GM18507 (cell line): ENCODE measurements around the gene GRIK4.
A peak's percentile ranks its signal among the peaks of the same experiment; 100 is the strongest.

ENCODE experiments used
- DNase-seq: peaks from one replicate; pipeline ENCODE4 v3.0.0; 2011; ENCODE audit warnings: low read depth; ENCODE audit not compliant: insufficient read length; ENCODE audit errors: extremely low spot score
- FAIRE-seq: peaks from 2 replicates; lab custom pipeline; 2011; peaks lifted over from hg19 to GRCh38; lab: Jason Lieb, UNC

GRIK4 gene

DNA sequence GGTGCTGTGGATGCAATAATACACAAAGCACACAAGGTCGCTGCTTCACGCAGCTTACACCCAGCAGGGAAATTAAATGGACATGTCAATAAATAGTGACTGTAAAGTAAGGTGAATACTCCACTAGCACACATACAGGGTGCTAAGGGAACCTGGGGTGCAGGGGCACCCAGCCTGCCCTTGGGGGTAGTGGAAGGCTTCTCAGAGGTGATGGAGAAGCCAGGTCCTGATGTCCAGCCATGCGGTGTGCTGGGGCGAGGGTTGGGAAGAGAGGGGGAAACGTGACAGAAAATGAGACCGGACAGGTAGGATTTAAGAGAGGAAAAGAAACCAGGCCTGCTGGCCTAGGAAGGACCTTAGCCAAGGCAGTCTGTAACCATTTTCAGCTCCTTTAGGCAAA, 200.5 kb downstream of the GRIK4 start:
- FAIRE-seq (no peak), DNase-seq (no peak)

DNA sequence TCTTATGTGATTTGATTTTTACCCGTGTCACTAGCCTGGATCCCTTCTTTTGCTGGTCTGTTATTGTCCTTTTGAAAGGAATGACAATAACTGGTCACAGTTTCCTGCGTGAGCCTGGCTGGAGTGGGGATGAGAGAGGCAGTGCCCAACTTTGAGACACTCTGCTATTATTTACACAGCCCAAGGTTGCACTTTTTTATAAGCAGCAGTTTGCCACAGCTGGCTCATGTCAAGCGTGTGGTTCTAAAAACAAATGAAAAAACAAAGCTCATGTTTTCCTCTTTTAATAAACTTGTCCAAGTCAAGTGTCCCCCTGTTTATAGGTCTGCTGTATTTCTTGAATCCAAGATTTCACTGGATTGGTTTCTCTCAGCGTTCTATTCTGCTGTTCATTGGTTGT, 201.3 kb downstream of the GRIK4 start:
- no peak for FAIRE-seq
- no peak for DNase-seq

DNA sequence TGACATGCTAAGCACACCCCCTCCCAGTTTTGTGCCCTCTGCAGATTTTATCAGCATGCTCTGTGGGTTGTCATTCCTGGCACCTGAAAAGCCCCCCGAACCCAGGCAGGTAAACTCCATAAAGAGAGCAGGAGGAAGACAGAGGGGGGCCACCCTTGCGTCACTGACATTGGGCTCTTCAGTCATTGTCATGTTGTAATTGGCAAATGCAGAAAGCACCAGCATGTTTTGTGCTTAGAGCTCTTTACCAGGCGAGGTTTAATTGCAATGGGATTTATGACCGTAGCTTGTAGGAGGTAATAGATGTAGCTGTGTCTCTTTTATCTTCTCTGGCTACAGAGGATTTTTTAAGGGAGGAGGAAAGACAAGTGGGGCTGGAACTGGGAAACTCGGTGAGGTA, 201.7 kb downstream of the GRIK4 start:
- no peak for FAIRE-seq
- DNase-seq = no peak

DNA sequence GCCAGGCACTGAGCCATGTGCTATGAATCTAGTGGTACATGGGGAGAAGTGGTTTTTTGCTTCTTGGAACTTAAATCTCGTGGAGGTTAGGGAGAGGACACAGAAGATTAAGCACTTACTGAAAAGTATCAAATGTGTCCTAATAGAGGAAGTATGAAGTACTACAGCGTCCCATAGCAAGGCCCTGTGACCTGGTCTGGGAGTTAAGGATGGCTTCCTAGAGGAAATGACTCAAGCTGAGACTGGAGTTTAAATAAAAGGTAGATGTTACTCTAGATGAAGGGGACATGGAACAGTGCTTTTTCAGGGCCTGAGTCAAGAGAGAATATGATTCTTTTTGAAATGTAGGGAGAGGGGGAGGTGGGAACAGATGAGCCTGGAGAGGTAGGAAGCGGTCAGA, 202.9 kb downstream of the GRIK4 start:
- peak; percentile 74 for FAIRE-seq
- no peak for DNase-seq

DNA sequence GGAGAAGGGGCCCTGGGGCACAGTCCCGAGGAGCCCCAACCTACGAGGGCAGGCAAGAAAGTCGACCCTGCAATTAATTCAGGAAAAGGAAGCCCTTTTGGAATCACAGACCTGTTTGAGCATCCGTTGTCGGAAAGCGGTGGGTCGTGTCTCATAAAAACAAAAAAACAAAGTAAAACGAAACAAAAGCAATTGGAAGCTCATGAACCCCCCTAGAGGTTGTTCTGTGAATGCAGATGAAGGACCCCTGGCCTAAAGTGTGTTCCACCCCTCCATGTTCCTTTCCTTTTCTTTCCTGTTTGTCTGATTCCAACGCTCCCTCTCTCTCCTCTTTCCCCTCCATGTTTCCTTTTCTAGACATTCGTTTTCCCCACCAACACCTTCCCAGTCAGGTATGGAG, 203.7 kb downstream of the GRIK4 start:
- DNase-seq (peak; percentile 36), FAIRE-seq (peak; percentile 81)

DNA sequence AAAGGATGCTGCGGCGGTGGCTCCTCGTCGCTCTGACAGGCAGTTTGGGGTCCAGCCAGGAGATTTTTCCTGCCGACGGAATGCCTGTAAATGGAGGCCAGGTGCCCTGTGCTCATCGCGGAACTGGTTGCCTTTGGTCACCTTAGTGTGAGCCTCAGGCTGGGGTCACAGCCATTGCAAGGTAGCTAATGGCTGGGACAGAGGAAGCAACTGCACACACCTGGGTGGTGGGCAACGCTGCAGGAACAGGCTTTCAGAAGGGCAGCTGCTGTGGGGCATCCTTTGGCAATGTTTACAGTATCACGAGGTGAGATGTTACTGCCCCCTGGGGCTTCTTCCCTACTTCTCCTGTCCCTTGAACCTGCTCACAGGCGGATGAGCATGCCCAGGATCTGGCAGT, 205.5 kb downstream of the GRIK4 start:
- no peak for FAIRE-seq
- no peak for DNase-seq

DNA sequence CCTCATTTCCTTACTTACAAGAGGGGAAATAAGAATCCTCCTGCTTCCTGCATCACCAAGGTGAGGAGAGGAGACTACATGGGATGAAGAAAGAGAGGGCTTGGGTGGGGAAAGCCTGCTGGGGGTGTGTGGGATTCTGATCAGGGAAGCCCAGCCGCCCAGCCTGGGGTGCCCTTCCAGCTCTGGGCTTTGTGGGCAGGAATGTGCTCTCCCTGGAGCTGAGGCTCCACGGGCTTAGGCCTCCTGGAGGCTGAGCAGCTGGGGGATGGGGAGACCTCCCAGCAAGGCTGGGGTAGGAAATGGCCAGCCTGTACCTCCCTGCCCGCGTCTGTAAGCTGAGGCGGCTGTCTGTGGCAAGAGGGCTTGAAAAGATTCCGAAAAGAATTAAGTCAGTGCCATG, 206.1 kb downstream of the GRIK4 start:
- DNase-seq (no peak), FAIRE-seq (no peak)

DNA sequence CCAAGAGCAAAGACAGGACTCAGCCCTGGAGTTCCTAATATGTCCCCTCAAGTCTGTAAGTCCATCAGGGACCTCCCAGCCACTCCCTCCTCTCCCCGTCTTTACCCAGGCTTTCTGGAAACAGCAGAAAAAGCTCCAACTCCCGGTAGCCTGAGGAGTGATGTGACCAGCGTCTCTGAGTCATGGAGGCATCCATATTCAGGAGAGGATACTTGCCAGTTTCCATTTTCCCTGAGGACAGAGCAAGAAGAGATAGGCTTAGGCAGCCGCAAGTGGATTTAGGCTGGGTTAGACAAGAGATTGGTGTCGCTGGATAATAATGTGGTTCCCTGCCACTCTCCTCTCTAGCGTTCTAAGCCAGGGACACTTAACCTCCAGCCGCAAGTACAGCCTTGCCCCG, 206.6 kb downstream of the GRIK4 start:
- DNase-seq = no peak
- no peak for FAIRE-seq

DNA sequence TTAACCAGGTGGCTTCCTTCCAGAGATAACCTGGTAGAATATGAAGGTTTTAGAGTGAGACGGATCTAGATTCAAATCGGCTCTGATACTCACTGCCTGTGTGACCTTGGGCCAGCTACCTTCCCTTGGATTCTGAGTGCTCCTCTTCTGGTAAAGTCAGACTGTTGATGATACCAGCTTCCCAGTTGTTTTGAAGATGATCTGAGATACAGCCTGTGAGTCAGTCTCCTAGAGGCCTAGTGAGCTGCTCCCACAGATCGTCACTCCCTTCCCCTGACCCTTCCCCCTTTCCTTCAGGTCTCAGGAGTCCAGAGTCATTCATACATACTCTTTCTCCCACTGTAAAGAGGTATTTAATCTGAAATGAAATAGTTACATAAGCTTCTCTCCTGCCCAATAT, 207.8 kb downstream of the GRIK4 start:
- FAIRE-seq (no peak), DNase-seq (no peak)

DNA sequence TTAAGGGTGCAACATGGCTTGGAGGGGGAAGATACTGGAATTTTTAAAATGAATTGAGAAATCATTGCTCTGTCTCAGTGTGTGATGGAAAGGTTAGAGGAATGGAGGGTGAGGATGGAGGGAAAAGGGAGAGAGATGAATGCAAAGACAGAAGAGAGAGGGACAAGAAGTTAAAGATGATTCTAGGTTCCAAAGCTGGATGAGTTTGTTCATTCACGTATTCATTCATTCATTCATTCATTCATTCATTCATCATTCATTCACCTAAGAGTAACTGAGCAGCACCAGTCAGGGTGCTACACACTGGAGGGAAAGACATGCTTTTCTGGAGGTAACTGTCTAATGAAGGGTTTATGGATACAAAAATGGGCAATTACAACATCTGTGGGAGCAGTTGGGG, 209.2 kb downstream of the GRIK4 start:
- DNase-seq (no peak), FAIRE-seq (no peak)

DNA sequence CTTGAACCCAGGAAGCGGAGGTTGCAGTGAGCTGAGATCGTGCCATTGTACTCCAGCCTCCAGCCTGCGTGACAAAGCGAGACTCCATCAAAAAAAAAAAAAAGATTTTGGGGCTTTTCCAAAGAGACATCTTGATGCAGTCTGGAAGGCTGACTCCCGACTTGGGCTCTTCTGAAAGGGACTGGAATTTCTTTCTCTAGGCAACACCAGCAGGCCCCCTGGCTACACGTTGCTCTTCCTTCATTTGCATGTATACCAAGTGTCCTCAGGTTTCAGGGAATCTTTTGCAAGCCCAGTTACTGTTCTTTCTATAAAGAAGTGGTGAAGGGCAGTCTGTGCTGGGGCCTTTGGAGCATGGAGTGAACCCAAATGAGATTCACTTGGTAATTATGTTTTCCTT, 211.0 kb downstream of the GRIK4 start:
- no peak for FAIRE-seq

DNA sequence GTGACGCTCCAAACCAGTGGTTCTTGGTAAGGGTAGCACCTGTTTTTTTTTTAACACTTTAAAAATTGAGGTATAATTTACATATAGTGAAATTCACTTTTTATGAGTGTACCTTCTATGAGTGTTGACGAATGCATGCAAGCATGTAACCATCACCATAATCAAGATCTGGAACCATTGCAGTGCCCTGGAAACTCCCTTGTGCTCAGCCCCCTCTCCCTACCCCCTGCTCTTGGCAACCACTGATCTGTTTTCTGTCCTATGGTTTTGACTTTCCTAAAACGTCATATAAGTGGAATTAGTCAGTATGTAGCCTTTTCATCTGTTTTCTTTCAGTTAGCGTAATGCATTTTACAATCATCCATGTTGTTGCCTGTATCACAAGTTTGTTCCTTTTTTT, 212.2 kb downstream of the GRIK4 start:
- no peak for DNase-seq
- FAIRE-seq = peak; percentile 9

More for the DNA sequence above, 211.0 kb downstream of the GRIK4 start:
- DNase-seq = no peak

DNA sequence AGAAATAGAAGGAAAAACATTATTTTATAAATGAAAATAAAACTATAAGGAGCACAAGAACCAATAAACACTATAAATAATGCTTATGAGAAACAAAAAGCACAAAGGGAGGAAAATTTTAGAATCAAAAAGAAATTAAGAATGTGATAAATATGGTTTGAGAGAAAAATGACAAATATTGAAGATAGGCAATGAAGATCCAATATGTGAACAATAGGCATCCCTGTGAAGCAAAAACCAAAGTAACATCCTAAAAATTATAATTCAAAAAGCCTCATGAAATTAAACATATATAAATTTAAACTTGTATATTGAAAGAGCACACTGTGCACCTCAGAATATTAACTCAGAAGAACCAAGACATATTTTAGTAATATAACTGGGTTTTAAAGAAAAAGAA, 216.2 kb downstream of the GRIK4 start:
- DNase-seq = no peak
- FAIRE-seq = no peak

DNA sequence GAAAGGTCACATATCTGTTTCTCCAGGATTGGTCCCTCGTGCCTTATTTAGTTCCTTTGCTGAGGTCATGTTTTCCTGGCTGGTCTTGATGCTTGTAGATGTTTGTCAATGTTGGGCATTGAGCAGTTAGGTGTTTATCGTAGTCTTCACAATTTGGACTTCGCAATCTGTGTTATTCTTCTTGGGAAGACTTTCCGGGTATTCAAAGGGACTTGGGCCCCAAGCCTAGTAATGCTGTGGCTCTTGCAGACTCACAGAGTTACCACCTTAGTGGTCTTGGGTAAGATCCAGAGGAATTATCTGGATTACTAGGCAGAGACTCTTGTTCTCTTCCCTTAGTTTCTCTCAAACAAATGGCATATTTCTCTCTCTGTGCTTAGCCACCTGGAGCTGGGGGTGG, 223.5 kb downstream of the GRIK4 start:
- FAIRE-seq = no peak
- DNase-seq = no peak

DNA sequence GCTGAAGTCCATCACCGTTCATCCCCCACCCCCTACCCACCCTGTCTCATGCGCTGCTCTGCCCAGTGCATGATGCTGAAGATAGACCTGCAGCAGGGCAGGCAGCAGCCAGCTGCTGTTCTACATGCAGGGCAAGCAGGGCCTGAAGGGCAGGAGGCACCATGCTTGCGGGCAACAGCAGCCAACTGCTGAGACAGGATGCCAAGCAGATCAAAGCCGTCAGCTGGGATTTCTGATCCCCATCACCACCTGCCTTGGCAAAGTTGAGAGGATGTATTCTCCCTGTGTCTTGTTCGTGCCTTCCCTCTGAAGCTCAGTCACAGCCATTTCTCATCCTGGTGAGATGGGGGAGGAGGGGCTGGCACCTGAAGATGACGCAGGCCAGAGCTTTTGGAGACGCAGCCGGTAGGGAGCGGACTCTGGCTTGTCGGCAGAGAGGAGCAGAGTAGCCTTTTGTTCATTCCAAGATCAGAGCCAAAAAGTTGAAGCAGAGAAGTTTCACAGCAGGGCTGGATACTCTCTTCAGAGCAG, 227.0 kb downstream of the GRIK4 start:
- DNase-seq = no peak
- FAIRE-seq = no peak

DNA sequence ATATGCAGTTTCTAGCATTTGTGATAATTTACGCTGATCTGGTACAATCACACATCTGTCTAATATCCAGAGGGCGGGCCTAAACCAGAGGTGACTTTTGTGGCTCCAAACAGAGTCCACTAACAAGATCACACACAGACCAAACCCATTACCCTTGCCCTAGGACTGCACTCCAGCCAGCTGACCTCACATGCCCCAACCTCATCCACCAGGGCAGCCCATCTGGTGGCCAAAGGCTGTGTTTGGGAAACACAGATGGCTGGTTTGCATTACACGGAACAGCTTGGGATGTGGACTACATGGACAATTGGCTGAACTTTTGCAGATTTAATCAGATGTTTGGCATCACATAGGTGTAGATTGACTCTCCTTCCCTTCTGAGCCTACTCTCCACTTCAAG, 228.2 kb downstream of the GRIK4 start:
- FAIRE-seq (no peak), DNase-seq (no peak)

DNA sequence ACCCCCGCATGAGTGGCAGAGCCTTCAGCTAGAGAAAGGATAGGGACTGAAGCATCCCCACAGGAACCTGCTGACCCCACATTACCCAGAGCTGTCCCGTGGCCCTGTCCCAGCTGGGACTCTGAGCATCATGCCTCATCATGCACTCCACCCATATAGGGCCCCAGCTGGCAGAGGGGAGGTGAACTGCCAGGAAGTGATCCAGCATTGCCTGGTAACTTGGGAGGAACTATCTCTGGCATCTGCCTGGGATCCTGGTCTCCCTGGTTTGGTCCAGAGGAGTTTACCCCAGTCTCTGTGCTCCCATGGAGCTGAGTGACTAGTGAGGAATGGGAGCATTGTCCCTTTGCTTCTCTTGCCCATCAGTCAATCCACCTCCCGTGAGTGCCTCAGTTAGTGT, 228.8 kb downstream of the GRIK4 start:
- no peak for FAIRE-seq
- DNase-seq = no peak

DNA sequence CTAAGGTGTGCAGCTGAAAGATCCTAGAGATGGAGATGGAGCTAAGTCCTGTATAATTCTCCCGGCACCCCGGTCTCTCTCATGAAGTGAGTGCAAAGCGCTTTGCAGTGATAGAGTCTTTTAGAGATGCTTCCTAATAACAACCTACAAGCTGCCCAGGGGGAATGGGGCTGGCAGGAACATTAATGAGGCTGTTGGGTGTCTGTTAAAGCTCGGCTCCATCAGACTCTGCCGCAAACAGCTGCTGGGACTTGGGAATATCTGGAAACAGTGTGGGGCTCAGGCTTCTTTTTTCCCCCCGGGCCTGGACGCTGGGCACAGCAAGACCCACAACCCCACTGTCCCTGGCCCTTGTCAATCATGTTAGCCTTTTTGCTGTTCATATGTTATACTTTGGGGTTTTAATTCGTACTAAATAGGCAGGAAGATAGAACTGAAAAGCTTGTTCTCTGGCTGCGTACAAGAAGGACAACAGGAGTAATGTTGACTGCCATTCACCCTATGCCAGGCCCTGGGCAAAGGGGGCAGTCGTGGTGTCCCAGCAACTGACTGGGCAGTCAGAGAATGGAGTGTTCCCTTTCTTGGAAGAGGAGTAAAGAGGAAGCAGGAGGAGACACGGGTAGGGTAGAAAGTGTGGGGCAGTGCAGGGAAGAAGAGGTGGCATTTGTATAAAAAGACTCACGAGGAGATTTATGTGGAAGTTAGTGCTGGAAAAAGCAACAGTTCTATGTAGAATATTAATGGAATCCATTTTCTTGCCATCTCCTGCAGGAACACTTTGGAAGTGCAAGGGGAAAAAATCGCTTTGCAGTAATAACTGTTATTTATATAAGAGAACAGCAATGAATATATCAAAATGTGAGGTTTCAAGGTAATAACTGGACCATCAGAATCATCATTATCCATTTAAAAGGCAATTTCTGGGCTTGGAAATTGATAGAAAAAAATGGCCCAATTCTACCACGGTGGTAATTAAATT, 232.8 kb downstream of the GRIK4 start:
- FAIRE-seq = no peak
- DNase-seq = no peak

DNA sequence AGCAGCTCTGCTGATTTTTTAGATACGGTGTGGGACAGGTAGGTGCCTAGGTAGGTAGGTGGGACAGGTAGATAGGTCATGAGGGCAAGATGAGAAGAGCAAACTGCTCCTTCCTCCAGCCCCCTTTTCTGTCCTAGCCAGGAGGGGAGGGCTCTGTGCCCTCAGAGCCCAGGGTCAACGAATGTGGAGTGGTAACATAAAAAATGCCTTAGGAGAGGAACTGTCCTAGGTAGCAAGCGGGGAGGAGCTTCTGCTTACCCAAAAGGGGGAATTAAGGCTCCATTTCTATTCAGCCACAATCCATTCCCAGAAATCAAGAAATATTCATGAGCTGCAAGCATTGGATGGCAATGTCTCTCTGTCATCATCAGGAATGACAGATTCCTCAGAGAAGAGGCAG, 234.8 kb downstream of the GRIK4 start:
- FAIRE-seq (no peak), DNase-seq (no peak)

DNA sequence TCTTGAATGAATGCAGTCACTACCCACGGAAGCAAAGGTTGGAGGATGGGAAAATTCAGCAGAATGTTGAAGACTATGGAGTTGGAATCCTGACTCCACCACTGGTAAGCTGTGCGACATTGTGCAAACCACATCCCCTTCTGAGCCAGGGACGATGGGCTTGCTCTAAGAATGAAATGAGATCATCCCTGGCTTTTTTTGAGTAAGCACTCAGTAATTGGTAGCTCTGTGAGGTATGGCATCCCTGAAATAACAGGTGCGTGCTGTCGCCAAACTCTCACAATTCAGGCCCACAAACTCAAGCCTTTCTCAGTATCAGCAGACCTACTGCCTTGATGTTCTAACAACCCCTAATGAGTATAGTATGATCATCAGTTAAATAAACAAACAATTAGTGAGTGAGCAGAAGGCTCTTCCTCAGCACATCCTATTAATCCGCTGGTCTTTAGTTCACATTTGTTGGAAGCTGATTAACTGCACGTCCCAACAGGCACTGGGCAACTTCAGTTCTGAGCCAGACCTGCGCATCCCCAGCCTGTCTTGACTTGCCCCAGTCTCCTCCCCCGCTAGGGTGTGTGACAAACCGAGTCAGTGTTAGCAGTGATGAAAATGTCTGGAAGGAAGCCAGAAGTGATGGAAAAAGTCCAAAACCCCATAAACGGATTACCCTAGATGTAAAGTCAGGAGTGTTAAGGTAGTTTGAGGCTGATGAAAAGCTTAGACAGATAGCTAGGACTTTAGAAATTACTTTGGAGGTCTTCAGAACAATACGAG, 235.5 kb downstream of the GRIK4 start:
- DNase-seq = no peak
- no peak for FAIRE-seq
